HepG2 (cell line): ENCODE data around the gene TRPC4. TPM values are rescaled to one million over a fixed set of nuclear protein-coding genes. Genes with fewer than 3 reads are reported as not detected.

ENCODE experiments used
- ATAC-seq: fragments of 200-7000 bp; cut with Tn5 transposase; 3 replicates; pipeline ENCODE4 v1.9.1; 2020; ENCODE audit warnings: mild to moderate bottlenecking, moderate library complexity
- BruUV-seq: library from RNA; stranded (reverse); fragments of 400-500 nt; replicated peaks from 2 replicates; lab custom pipeline; 2021; lab: Mats Ljungman, UMichigan
- CTCF ChIA-PET: fragments of 300-600 bp; formaldehyde crosslinking; extraction: SDS; loops from one replicate; lab custom pipeline; 2021; ENCODE audit warnings: low total read pairs, inconsistent platforms, low intra/inter-chr PET ratio; lab: Yijun Ruan, JAX
- POLR2A ChIA-PET: fragments of 350-600 bp; sonication (Branson Sonifier 250); formaldehyde crosslinking; loops from one replicate; lab custom pipeline; 2020; ENCODE audit warnings: antibody characterized with exemption, inconsistent platforms; lab: Yijun Ruan, JAX
- DNase-seq: peaks from one replicate; pipeline ENCODE4 v3.0.0-alpha.2; 2015; ENCODE audit warnings: low spot score
- FAIRE-seq: peaks from 3 replicates; lab custom pipeline; 2011; peaks lifted over from hg19 to GRCh38; lab: Jason Lieb, UNC
- H2AFZ ChIP-seq: one replicate; pipeline ENCODE4 v1.6.1; 2011; ENCODE audit warnings: low read length, inconsistent platforms
- H3K27ac ChIP-seq: fragments of 300-600 bp; 3 replicates; pipeline ENCODE4 v1.8.0; 2011; ENCODE audit warnings: mixed run types, mild to moderate bottlenecking, mixed read lengths, low read length, inconsistent platforms; ENCODE audit not compliant: insufficient read depth; ENCODE audit errors: extremely low read length
- H3K27me3 ChIP-seq, 2 experiments: fragments of 200-600 bp in 1 of 2; 2 replicates in 1 of 2; 3 replicates in 1 of 2; pipeline versions ENCODE4 v1.6.0 to v1.8.0; 2011; ENCODE audit warnings: low read length in 2 of 2, mild to moderate bottlenecking in 2 of 2, moderate library complexity in 2 of 2, inconsistent platforms in 1 of 2; ENCODE audit not compliant: insufficient read depth in 2 of 2, control insufficient read depth in 1 of 2
- H3K36me3 ChIP-seq, 2 experiments: fragments of 200-600 bp in 1 of 2; replicated peaks in 1 of 2; 2 replicates in 1 of 2; 3 replicates in 1 of 2; pipeline versions ENCODE4 v1.5.1 to v1.8.0; 2011; ENCODE audit warnings: low read length in 2 of 2, inconsistent platforms in 1 of 2; ENCODE audit not compliant: insufficient read depth in 2 of 2, control insufficient read depth in 1 of 2
- H3K4me1 ChIP-seq: 2 replicates; pipeline ENCODE4 v1.5.1; 2012; ENCODE audit warnings: low read length, inconsistent platforms; ENCODE audit not compliant: insufficient read depth
- H3K4me2 ChIP-seq: 2 replicates; pipeline ENCODE4 v1.6.0; 2011; ENCODE audit warnings: low read depth, low read length, inconsistent platforms
- H3K4me3 ChIP-seq, 3 experiments: fragments of 200-600 bp in 1 of 3; sonication (generic), shearing (Covaris generic) in 1 of 3; replicated peaks in 1 of 3; 2 replicates each; pipeline ENCODE4 v1.5.1; 2011 to 2016; ENCODE audit warnings: low read length in 3 of 3, inconsistent platforms in 2 of 3, low read depth in 2 of 3, mild to moderate bottlenecking in 2 of 3, control low read depth in 1 of 3, mixed read lengths in 1 of 3; ENCODE audit not compliant: insufficient read depth in 1 of 3
- H3K79me2 ChIP-seq: one replicate; pipeline ENCODE4 v1.6.1; 2011; ENCODE audit warnings: low read length, inconsistent platforms; ENCODE audit not compliant: insufficient read depth
- H3K9ac ChIP-seq: 2 replicates; pipeline ENCODE4 v1.6.0; 2011; ENCODE audit warnings: mild to moderate bottlenecking, low read depth, low read length, inconsistent platforms; ENCODE audit not compliant: insufficient read depth
- H3K9me3 ChIP-seq: 2 replicates; pipeline ENCODE4 v1.5.1; 2012; ENCODE audit warnings: mild to moderate bottlenecking, low read length
- H4K20me1 ChIP-seq: 2 replicates; pipeline ENCODE4 v1.6.0; 2011; ENCODE audit warnings: inconsistent platforms, mild to moderate bottlenecking, low read length, moderate library complexity; ENCODE audit not compliant: insufficient read depth
- HDAC2 ChIP-seq: sonication (generic); formaldehyde crosslinking; IDR thresholded peaks from 2 replicates; pipeline ENCODE4 v1.4.0; 2020; ENCODE audit warnings: missing genetic modification reagents
- MEIS2 ChIP-seq: sonication (generic); formaldehyde crosslinking; IDR thresholded peaks from 2 replicates; pipeline ENCODE4 v1.9.0; 2021; ENCODE audit warnings: mild to moderate bottlenecking, missing genetic modification reagents
- PRMT3 ChIP-seq: sonication (generic); formaldehyde crosslinking; IDR thresholded peaks from 2 replicates; pipeline ENCODE4 v1.8.1; 2022; ENCODE audit warnings: low read depth, mild to moderate bottlenecking, moderate library complexity, missing genetic modification reagents, borderline replicate concordance
- SRSF4 ChIP-seq: fragments of 200-400 bp; formaldehyde crosslinking; IDR thresholded peaks from one replicate; pipeline ENCODE4 v1.6.1; 2018; ENCODE audit warnings: mild to moderate bottlenecking, low read depth, low read length, moderate library complexity; ENCODE audit not compliant: poor library complexity, severe bottlenecking
- ZNF572 ChIP-seq: sonication (generic); formaldehyde crosslinking; IDR thresholded peaks from 2 replicates; pipeline ENCODE4 v1.5.1; 2020; ENCODE audit warnings: mild to moderate bottlenecking, missing genetic modification reagents
- ZNF577 ChIP-seq: sonication (generic); formaldehyde crosslinking; IDR thresholded peaks from 2 replicates; pipeline ENCODE4 v1.4.0; 2020; ENCODE audit warnings: mild to moderate bottlenecking, low read depth, missing genetic modification reagents, borderline replicate concordance
- ZNF720 ChIP-seq: sonication (generic); formaldehyde crosslinking; IDR thresholded peaks from 2 replicates; pipeline ENCODE4 v1.4.0; 2020; ENCODE audit warnings: missing genetic modification reagents
- ZSCAN29 ChIP-seq: sonication (generic); formaldehyde crosslinking; conservative IDR thresholded peaks from 2 replicates; pipeline ENCODE4 v1.4.0; 2020; ENCODE audit warnings: mild to moderate bottlenecking, missing genetic modification reagents
- WGBS: methylation state at CpG from one replicate; pipeline ENCODE4 v1.1.6; 2017; ENCODE audit warnings: low lambda C conversion rate; 5-methylcytosine and 5-hydroxymethylcytosine counted together
- in situ Hi-C: cut with HindIII; loops from 2 replicates; pipeline ENCODE4 v1.10.0; 2017; ENCODE audit warnings: low pct_unique_long_range_greater_than_20kb; ENCODE audit not compliant: extremely low pct_ligation_motif_present
- intact Hi-C: fragments of 100-400 bp; cut with micrococcal nuclease; formaldehyde crosslinking; loops from one replicate; pipeline ENCODE4 v1.10.0; 2022; ENCODE audit not compliant: unreplicated experiment
- polyA plus RNA-seq, 8 experiments: library from polyadenylated mRNA; depleted of rRNA in 3 of 8; stranded (reverse) in 7 of 8; unstranded in 1 of 8; fragments of >200 nt; fragmentation: Illumina TruSeq in 4 of 8; extraction: Trizol in 4 of 8; gene quantifications; 2 replicates each; pipeline versions ENCODE4 v1.2.1 to v1.2.3, GENCODE V29; 2011 to 2016; ENCODE audit warnings: low read depth in 4 of 8, missing spikeins in 1 of 8, mixed read lengths in 1 of 8; ENCODE audit not compliant: insufficient read depth in 1 of 8
- total RNA-seq, 5 experiments: library from RNA; depleted of rRNA; stranded (reverse); fragments of >200 nt; fragmentation: Illumina TruSeq; extraction: Trizol; gene quantifications; 2 replicates each; pipeline ENCODE4 v1.2.3, GENCODE V29; 2016; ENCODE audit warnings: low read depth in 1 of 5
- TF ChIP-seq, protein P1 (sequence below): sonication (generic); formaldehyde crosslinking; IDR thresholded peaks from 2 replicates; pipeline ENCODE4 v1.4.0; 2020; ENCODE audit warnings: mild to moderate bottlenecking, low read depth, missing genetic modification reagents
- TF ChIP-seq, protein P2 (sequence below): sonication (generic); formaldehyde crosslinking; IDR thresholded peaks from 2 replicates; pipeline ENCODE4 v1.4.0; 2020; ENCODE audit warnings: missing genetic modification reagents, borderline replicate concordance
- TF ChIP-seq, protein P3 (sequence below), 2 experiments: fragments of 450-650 bp in 1 of 2; sonication (generic) in 1 of 2; formaldehyde crosslinking; IDR thresholded peaks; 2 replicates each; pipeline versions ENCODE4 v1.5.0 to v1.8.0; 2020 to 2022; ENCODE audit warnings: mild to moderate bottlenecking in 1 of 2, missing genetic modification reagents in 1 of 2

TRPC4 gene
- total and polyA plus RNA-seq, 2 of the 13 experiments (the other 11 are each of a cell fraction or from before 2014, with no cell fraction given) = not detected

DNA sequence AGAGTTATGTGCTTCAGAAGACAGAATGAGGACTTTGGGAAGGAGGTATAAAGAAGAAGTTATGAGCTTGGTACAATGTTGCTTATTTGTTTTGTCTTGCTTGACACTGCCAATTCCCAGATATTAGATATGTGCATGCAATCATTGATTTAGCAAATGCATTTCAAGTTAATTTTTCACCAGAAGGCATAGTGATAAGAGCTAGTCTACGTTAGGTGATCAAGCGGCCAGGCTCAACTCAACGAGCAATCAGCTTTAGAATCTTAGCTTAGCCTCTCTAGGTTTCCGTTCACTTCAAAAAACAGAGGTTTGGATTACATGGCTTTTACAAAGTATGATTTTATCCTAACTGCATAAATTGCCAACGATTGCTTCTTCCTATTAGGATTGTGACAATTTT, 189.4 kb downstream of the TRPC4 start:
- DNase-seq (no peak), FAIRE-seq (no peak), ATAC-seq (no peak)
- Histone ChIP-seq H3K9ac (no peak overlapping the region), H3K4me2 (no peak overlapping the region), H3K9me3 (no peaks in the 10 kb centered on the region), H3K4me3 (no peak overlapping the region), H3K27me3 (0 out of 5 replicates have a peak, but pooled peaks cover 0 to 2% of the 10 kb centered on the region in 2 experiments), H3K36me3 (no peaks in the 10 kb centered on the region), H3K4me1 (no peaks in the 10 kb centered on the region), H2AFZ (no peak overlapping the region), H3K27ac (no peak overlapping the region), H4K20me1 (no peaks in the 10 kb centered on the region), H3K79me2 (no peaks in the 10 kb centered on the region)
- WGBS = 26% methylated on average over 5 of the region's 5 CpGs
- POLR2A ChIA-PET = no interaction called here
- TF ChIP-seq PRMT3 (CRISPR knock-in tag) (no peak), ZNF720 (CRISPR knock-in tag) (no peak), HDAC2 (no peak), SRSF4 (no peak), ZSCAN29 (CRISPR knock-in tag) (no peak), ZNF572 (CRISPR knock-in tag) (no peak), ZNF577 (no peak), MEIS2 (no peak)
- TF ChIP-seq, protein P1, sequence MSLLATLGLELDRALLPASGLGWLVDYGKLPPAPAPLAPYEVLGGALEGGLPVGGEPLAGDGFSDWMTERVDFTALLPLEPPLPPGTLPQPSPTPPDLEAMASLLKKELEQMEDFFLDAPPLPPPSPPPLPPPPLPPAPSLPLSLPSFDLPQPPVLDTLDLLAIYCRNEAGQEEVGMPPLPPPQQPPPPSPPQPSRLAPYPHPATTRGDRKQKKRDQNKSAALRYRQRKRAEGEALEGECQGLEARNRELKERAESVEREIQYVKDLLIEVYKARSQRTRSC (CRISPR knock-in tag) = no peak
- TF ChIP-seq, protein P2, sequence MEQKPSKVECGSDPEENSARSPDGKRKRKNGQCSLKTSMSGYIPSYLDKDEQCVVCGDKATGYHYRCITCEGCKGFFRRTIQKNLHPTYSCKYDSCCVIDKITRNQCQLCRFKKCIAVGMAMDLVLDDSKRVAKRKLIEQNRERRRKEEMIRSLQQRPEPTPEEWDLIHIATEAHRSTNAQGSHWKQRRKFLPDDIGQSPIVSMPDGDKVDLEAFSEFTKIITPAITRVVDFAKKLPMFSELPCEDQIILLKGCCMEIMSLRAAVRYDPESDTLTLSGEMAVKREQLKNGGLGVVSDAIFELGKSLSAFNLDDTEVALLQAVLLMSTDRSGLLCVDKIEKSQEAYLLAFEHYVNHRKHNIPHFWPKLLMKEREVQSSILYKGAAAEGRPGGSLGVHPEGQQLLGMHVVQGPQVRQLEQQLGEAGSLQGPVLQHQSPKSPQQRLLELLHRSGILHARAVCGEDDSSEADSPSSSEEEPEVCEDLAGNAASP = no peak
- TF ChIP-seq, protein P3, sequence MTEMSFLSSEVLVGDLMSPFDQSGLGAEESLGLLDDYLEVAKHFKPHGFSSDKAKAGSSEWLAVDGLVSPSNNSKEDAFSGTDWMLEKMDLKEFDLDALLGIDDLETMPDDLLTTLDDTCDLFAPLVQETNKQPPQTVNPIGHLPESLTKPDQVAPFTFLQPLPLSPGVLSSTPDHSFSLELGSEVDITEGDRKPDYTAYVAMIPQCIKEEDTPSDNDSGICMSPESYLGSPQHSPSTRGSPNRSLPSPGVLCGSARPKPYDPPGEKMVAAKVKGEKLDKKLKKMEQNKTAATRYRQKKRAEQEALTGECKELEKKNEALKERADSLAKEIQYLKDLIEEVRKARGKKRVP (CRISPR knock-in tag; IDR thresholded peaks at IDR 0.05) = no peak
- CTCF ChIA-PET = no interaction called here
- in situ Hi-C loops (no loop called here), intact Hi-C loops (no loop called here)
- BruUV-seq = no TSS peak
